OCI-LY7 (cell line): Measurements from ENCODE around the gene SERTAD2. TPM values are rescaled to one million over a fixed set of nuclear protein-coding genes. Genes with fewer than 3 reads are reported as not detected.

Source experiments
- BruUV-seq: library from RNA; stranded (reverse); fragments of 400-500 nt; replicated peaks from 2 replicates; lab custom pipeline; 2021; lab: Mats Ljungman, UMichigan
- CTCF ChIA-PET: fragments of 300-600 bp; sonication (Branson Sonifier 250); formaldehyde crosslinking; loops from one replicate; lab custom pipeline; 2022; ENCODE audit warnings: antibody characterized with exemption; ENCODE audit not compliant: unreplicated experiment; lab: Charles Lee
- POLR2A ChIA-PET: fragments of 300-600 bp; sonication (Branson Sonifier 250); formaldehyde crosslinking; loops from one replicate; lab custom pipeline; 2022; ENCODE audit warnings: antibody characterized with exemption; lab: Charles Lee
- DNase-seq: peaks from one replicate; pipeline ENCODE4 v3.0.0-alpha.2; 2015; ENCODE audit warnings: low spot score
- H2AFZ ChIP-seq: fragments of 200-600 bp; sonication (generic), shearing (Covaris generic); 2 replicates; pipeline ENCODE4 v1.6.1; 2014; ENCODE audit warnings: mild to moderate bottlenecking, antibody characterized with exemption, low read length, moderate library complexity
- H3K27ac ChIP-seq: fragments of 200-600 bp; sonication (generic); 2 replicates; pipeline ENCODE4 v1.5.1; 2014; ENCODE audit warnings: mixed run types, low read depth, mild to moderate bottlenecking, moderate library complexity, low read length, inconsistent platforms; ENCODE audit not compliant: poor library complexity, severe bottlenecking
- H3K36me3 ChIP-seq: fragments of 200-600 bp; sonication (generic); 2 replicates; pipeline ENCODE4 v1.6.1; 2014; ENCODE audit warnings: mild to moderate bottlenecking, antibody characterized with exemption, low read length, moderate library complexity, mixed read lengths; ENCODE audit not compliant: insufficient read depth
- H3K4me1 ChIP-seq: fragments of 200-600 bp; sonication (generic); 2 replicates; pipeline ENCODE4 v1.5.1; 2014; ENCODE audit warnings: mild to moderate bottlenecking, low read length; ENCODE audit not compliant: insufficient read depth, poor library complexity, severe bottlenecking
- H3K4me2 ChIP-seq: fragments of 200-600 bp; sonication (generic); 2 replicates; pipeline ENCODE4 v1.6.1; 2014; ENCODE audit warnings: mild to moderate bottlenecking, low read length
- H3K4me3 ChIP-seq: fragments of 200-600 bp; sonication (generic); 2 replicates; pipeline ENCODE4 v1.5.1; 2014; ENCODE audit warnings: mild to moderate bottlenecking, low read depth, low read length; ENCODE audit not compliant: poor library complexity, severe bottlenecking
- H3K79me2 ChIP-seq: fragments of 200-600 bp; sonication (generic); 2 replicates; pipeline ENCODE4 v1.6.1; 2016; ENCODE audit warnings: low read depth, mild to moderate bottlenecking, low read length, moderate library complexity, mixed read lengths; ENCODE audit not compliant: insufficient read depth
- H3K9me2 ChIP-seq: fragments of 200-600 bp; sonication (generic); 2 replicates; pipeline ENCODE4 v1.6.1; 2016; ENCODE audit warnings: mild to moderate bottlenecking, low read length, mixed read lengths; ENCODE audit not compliant: insufficient read depth
- H3K9me3 ChIP-seq: fragments of 200-600 bp; sonication (generic); 2 replicates; pipeline ENCODE4 v1.6.1; 2014; ENCODE audit warnings: mild to moderate bottlenecking, mixed run types, low read length, mixed read lengths
- H4K20me1 ChIP-seq: fragments of 200-600 bp; sonication (generic); 2 replicates; pipeline ENCODE4 v1.6.1; 2014; ENCODE audit warnings: mild to moderate bottlenecking, antibody characterized with exemption, low read length, moderate library complexity, mixed read lengths; ENCODE audit not compliant: insufficient read depth
- EZH2phosphoT487 ChIP-seq: fragments of 200-600 bp; sonication (generic); IDR thresholded peaks from 2 replicates; pipeline ENCODE4 v1.6.1; 2018; ENCODE audit warnings: low read depth, borderline replicate concordance, mild to moderate bottlenecking, mixed run types, antibody characterized with exemption, low read length, moderate library complexity, mixed read lengths
- intact Hi-C: fragments of 100-400 bp; cut with micrococcal nuclease; formaldehyde crosslinking; loops from one replicate; pipeline ENCODE4 v1.10.0; 2022; ENCODE audit not compliant: unreplicated experiment
- total RNA-seq, 2 experiments: library from RNA; depleted of rRNA in 1 of 2; stranded (reverse); fragments of >200 nt in 1 of 2; shearing (Covaris generic) in 1 of 2; gene quantifications; 2 replicates each; pipeline ENCODE4 v1.2.3, GENCODE V29; 2014 to 2022
- TF ChIP-seq, protein P1 (sequence below): fragments of 200-600 bp; sonication (generic); conservative IDR thresholded peaks from 2 replicates; pipeline ENCODE4 v1.5.1; 2014; ENCODE audit warnings: mild to moderate bottlenecking, antibody characterized with exemption, low read length, moderate library complexity, mixed read lengths

SERTAD2 gene
- total RNA-seq, 2 experiments from 2014 or later = 11.5 to 54.5 TPM

DNA sequence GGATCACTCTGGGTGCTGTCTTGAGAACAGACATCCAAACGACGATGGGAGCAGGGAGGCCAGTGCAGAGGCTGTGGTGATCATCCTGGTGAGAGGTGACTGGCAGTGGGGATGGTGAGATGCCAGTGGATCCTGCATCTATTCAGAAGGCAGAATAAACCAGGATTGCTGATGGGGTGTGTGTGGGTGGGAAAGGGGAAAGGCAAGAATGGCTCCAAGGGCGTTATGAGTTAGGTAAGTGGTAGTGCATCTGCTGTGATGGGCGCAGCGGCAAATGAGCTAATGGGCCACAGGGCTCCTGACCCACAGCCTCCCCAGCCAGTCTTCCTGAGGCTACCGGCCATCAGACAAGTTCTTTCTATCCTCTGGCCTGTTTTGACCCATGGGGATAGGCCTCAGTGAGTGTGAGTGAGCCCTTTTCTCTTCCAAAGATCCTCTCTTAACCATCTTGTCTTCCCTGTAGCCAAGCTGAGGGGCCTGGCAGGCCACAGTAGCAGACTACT is 29.6 kb downstream of the SERTAD2 start:
- POLR2A ChIA-PET = interaction anchor here (0.6 to 0.9 kb wide), 2 partner anchors 9 to 40 kb away, joined by 3 to 4 read pairs; no protein-coding TSS in a partner anchor
- DNase-seq = no peak
- H3K27ac ChIP-seq = no peak overlapping the region
- no peaks in the 10 kb centered on the region for H3K79me2 ChIP-seq
- BruUV-seq = no TSS peak
- TF ChIP-seq, protein P1, sequence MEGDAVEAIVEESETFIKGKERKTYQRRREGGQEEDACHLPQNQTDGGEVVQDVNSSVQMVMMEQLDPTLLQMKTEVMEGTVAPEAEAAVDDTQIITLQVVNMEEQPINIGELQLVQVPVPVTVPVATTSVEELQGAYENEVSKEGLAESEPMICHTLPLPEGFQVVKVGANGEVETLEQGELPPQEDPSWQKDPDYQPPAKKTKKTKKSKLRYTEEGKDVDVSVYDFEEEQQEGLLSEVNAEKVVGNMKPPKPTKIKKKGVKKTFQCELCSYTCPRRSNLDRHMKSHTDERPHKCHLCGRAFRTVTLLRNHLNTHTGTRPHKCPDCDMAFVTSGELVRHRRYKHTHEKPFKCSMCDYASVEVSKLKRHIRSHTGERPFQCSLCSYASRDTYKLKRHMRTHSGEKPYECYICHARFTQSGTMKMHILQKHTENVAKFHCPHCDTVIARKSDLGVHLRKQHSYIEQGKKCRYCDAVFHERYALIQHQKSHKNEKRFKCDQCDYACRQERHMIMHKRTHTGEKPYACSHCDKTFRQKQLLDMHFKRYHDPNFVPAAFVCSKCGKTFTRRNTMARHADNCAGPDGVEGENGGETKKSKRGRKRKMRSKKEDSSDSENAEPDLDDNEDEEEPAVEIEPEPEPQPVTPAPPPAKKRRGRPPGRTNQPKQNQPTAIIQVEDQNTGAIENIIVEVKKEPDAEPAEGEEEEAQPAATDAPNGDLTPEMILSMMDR = no peak
- intact Hi-C loops = loop anchor here (10.0 kb wide), 1 partner anchor 289 kb away; no protein-coding TSS in a partner anchor
- no peaks in the 10 kb centered on the region for H4K20me1 ChIP-seq
- no peaks in the 10 kb centered on the region for H3K36me3 ChIP-seq
- CTCF ChIA-PET = no interaction called here
- no peak overlapping the region for H3K4me2 ChIP-seq
- H2AFZ ChIP-seq = no peak overlapping the region
- peaks cover 17% of the 10 kb centered on the region for H3K4me1 ChIP-seq
- H3K9me2 ChIP-seq = no peaks in the 10 kb centered on the region
- no peaks in the 10 kb centered on the region for H3K9me3 ChIP-seq
- no peak overlapping the region for H3K4me3 ChIP-seq

DNA sequence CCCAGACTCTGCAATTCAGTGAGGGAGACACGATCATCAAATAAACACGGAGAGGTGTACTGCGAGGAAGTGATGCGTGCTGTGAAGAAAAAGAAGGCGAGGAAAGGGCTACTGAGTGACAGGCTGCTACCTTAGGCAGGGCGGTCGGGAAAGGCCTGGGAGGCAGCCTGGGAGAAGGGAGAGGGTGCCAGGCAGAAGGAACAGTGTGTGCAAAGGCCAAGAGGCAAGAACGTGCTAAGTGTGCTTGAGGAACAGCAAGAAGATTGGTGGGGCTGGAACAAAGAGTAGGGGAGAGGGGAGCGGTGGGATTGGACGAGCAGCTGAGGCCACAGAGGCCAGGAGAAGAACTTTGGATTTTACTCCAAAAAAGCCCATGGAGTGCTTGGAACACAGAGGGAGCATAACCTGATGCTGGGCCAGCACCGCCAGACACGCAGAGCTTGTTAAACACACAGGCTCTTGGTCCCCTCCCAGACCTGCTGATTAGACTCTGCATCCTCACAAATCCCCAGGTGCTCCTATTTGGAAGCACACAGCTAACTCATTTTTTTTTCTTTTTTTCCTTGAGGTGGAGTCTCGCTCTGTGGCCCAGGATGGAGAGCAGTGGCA is 30.4 kb downstream of the SERTAD2 start:
- POLR2A ChIA-PET = interaction anchor here (0.9 to 1.1 kb wide), 3 partner anchors 9 to 41 kb away, joined by 3 to 4 read pairs (median 4); no protein-coding TSS in a partner anchor

More for the DNA sequence above, 30.4 kb downstream of the SERTAD2 start:
- Histone ChIP-seq H3K4me2 (no peak overlapping the region), H3K36me3 (no peaks in the 10 kb centered on the region), H3K27ac (no peak overlapping the region), H3K4me3 (no peak overlapping the region), H3K9me3 (no peaks in the 10 kb centered on the region), H4K20me1 (no peaks in the 10 kb centered on the region), H3K4me1 (peaks cover 17% of the 10 kb centered on the region), H3K79me2 (no peaks in the 10 kb centered on the region), H2AFZ (no peak overlapping the region), H3K9me2 (no peaks in the 10 kb centered on the region)
- DNase-seq = no peak
- TF ChIP-seq, protein P1 = no peak
- TF ChIP-seq EZH2phosphoT487 = no peak
- no TSS peak for BruUV-seq
- intact Hi-C loops = loop anchor here (10.0 kb wide), 1 partner anchor 289 kb away; no protein-coding TSS in a partner anchor
- CTCF ChIA-PET = no interaction called here
